OCI-LY3 (cell line): ENCODE results near the gene PADI2.

ENCODE experiments used
- EZH2phosphoT487 ChIP-seq: fragments of 200-600 bp; shearing (Covaris generic); IDR thresholded peaks from 2 replicates; pipeline ENCODE4 v1.6.1; 2018; ENCODE audit warnings: antibody characterized with exemption, mixed run types, low read depth
- TF ChIP-seq, protein P1 (sequence below): fragments of 200-600, 300-600 bp; sonication (generic); IDR thresholded peaks from 2 replicates; pipeline ENCODE4 v1.5.1; 2014; ENCODE audit warnings: antibody characterized with exemption, low read length, low read depth

- TF ChIP-seq, protein P1, sequence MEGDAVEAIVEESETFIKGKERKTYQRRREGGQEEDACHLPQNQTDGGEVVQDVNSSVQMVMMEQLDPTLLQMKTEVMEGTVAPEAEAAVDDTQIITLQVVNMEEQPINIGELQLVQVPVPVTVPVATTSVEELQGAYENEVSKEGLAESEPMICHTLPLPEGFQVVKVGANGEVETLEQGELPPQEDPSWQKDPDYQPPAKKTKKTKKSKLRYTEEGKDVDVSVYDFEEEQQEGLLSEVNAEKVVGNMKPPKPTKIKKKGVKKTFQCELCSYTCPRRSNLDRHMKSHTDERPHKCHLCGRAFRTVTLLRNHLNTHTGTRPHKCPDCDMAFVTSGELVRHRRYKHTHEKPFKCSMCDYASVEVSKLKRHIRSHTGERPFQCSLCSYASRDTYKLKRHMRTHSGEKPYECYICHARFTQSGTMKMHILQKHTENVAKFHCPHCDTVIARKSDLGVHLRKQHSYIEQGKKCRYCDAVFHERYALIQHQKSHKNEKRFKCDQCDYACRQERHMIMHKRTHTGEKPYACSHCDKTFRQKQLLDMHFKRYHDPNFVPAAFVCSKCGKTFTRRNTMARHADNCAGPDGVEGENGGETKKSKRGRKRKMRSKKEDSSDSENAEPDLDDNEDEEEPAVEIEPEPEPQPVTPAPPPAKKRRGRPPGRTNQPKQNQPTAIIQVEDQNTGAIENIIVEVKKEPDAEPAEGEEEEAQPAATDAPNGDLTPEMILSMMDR, result no peak
- no peak for TF ChIP-seq EZH2phosphoT487
Measured at GRCh38 chr1:17066361-17067068, 52.7 kb downstream of the PADI2 start.
